Measurements from ENCODE around the gene UBE2J1. TPM values are rescaled to one million over a fixed set of nuclear protein-coding genes. Genes with fewer than 3 reads are reported as not detected.

Gene UBE2J1
- polyA plus RNA-seq, 1 of the 3 experiments (the other 2 are of a cell fraction) = 11.3 TPM

- CTCF ChIA-PET = interaction anchor here (0.8 kb wide), 1 partner anchor 21 kb away, joined by 3 read pairs; no protein-coding TSS in a partner anchor
These were observed 37.8 kb downstream of the UBE2J1 start for GRCh38 chr6:89314692-89315091.

More at GRCh38 chr6:89314692-89315091, 37.8 kb downstream of the UBE2J1 start:
- POLR2A ChIA-PET = no interaction called here
- Histone ChIP-seq H3K4me2 (no peak overlapping the region), H3K27ac (ENCODE audit: low read depth in 2 of 2, low read length in 1 of 2) (no peak overlapping the region), H3K36me3 (replicated peaks in 1 of 2; ENCODE audit: control insufficient read depth in 1 of 2, insufficient read depth in 2 of 2, low read length in 1 of 2) (no peaks in the 10 kb centered on the region), H4K20me1 (ENCODE audit: insufficient read depth) (no peaks in the 10 kb centered on the region), H3F3A (replicated peaks; ENCODE audit: insufficient read depth) (peaks cover 12% of the 10 kb centered on the region), H3K9me3 (no peaks in the 10 kb centered on the region), H3K4me3 (ENCODE audit: low read depth in 2 of 2, low read length in 1 of 2) (no peak overlapping the region), H2AFZ (ENCODE audit: low read depth) (no peak overlapping the region), H3K9ac (no peak overlapping the region), H3K9me2 (no peaks in the 10 kb centered on the region), H3K79me2 (ENCODE audit: insufficient read depth) (no peaks in the 10 kb centered on the region), H3K4me1 (ENCODE audit: control insufficient read depth in 1 of 2, insufficient read depth in 2 of 2, low read depth in 1 of 2, low read length in 1 of 2) (peaks cover 11 to 25% of the 10 kb centered on the region in 2 experiments), H3K27me3 (ENCODE audit: insufficient read depth) (no peaks in the 10 kb centered on the region)
- WGBS (ENCODE audit: low lambda C conversion rate) = 97% methylated on average over 7 of the region's 7 CpGs
- DNase-seq = no peak
- TF ChIP-seq MXI1 (IDR thresholded peaks at IDR 0.05; ENCODE audit: low read depth, low read length) (no peak), RCOR1 (IDR thresholded peaks at IDR 0.05; ENCODE audit: low read length) (no peak), GATA2 (CRISPR knock-in tag; IDR thresholded peaks at IDR 0.05) (no peak), FOSL2 (IDR thresholded peaks at IDR 0.05; ENCODE audit: borderline replicate concordance, low read depth) (no peak), REST (IDR thresholded peaks at IDR 0.05; ENCODE audit: low read depth, low read length) (no peak), USF2 (IDR thresholded peaks at IDR 0.05; ENCODE audit: borderline replicate concordance, low read depth, low read length) (no peak), FOXM1 (IDR thresholded peaks at IDR 0.05; ENCODE audit: low read depth) (no peak), CHD2 (IDR thresholded peaks at IDR 0.05; ENCODE audit: low read length, partially characterized antibody) (no peak), PBX3 (IDR thresholded peaks at IDR 0.05) (no peak), ELF1 (IDR thresholded peaks at IDR 0.05) (no peak), IRF3 (IDR thresholded peaks at IDR 0.05; ENCODE audit: low read depth, low read length) (no peak), FOXJ3 (CRISPR knock-in tag; IDR thresholded peaks at IDR 0.05) (no peak), MAX (IDR thresholded peaks at IDR 0.05; ENCODE audit: low read depth) (no peak), TEAD4 (IDR thresholded peaks at IDR 0.05; ENCODE audit: borderline replicate concordance, insufficient read depth) (no peak), SMC3 (IDR thresholded peaks at IDR 0.05; ENCODE audit: low read depth, low read length) (no peak), RXRA (IDR thresholded peaks at IDR 0.05; ENCODE audit: borderline replicate concordance, low read depth) (no peak), TAF1 (IDR thresholded peaks at IDR 0.05; ENCODE audit: borderline replicate concordance, low read depth, low read length) (no peak), YY1 (IDR thresholded peaks at IDR 0.05; ENCODE audit: low read depth) (no peak), NRF1 (IDR thresholded peaks at IDR 0.05; ENCODE audit: low read depth, low read length) (no peak)
